GM13977 (cell line): ENCODE results near the gene ARID1B.

Experiments
- DNase-seq: peaks from one replicate; pipeline ENCODE4 v3.0.0; 2012; ENCODE audit warnings: low spot score
- in situ Hi-C: fragments of 300-500 bp; cut with MboI; formaldehyde crosslinking; loops from one replicate; pipeline ENCODE4 v1.12.0; 2022; ENCODE audit warnings: low sequenced_read_pairs, low pct_unique_long_range_greater_than_20kb, mixed read lengths, inconsistent platforms; ENCODE audit not compliant: unreplicated experiment
- TF ChIP-seq, protein P1 (sequence below): IDR thresholded peaks from 2 replicates; pipeline ENCODE4 v1.5.1; 2012; ENCODE audit warnings: mild to moderate bottlenecking, control low read depth; ENCODE audit not compliant: insufficient read depth; ENCODE audit errors: extremely low read depth, missing control alignments

The ARID1B gene

DNA sequence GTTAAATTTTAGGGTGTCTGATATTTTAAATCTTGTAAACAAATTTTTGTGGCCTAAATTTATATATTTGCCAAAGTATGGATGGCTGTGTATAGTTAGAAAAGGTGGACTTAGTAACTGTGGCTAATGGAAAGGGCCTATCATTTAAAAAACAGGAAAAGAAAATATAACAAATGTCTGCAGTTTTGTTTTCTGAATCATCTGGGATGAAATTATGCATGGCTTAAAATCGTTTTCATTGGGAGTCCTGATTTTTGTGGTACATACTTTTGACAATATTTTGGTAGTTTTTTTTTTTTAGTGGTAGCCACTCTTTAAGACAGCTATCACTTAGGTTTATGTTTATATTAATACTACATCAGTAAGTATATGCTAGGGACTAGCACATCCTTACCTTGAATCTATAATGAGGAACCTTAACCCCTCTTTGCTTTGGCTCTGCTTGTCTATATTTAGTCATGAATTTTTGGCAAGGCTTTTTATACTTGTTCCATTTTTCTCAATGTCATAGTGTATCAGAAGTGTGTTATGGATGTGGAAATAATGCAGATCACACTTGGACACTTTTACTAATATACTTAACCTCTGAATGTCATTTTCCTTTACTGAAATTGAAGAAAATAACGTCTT is 5.6 kb downstream of the ARID1B start:
- in situ Hi-C loops: no loop called here
- no peak for DNase-seq

DNA sequence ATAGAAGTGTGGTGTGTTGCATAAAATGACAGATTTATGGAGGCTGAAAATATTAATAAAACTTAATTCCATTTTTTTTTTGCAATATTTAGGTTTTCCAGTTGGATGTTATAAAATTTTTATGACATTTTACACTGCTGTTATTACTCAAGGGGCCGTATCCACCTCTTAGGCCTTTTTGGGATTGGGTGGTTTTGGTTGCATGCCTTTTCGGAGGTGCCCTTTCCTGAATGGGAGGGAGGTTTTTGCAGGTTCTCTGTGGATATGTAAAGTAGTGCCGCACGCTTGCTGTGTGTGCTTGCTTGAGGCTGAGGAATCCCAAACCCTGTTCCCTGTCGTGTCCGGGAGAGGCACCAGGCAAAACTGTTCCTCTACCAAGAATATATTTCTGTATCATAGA is 6.8 kb downstream of the ARID1B start:
- DNase-seq: no peak
- in situ Hi-C loops: no loop called here
- TF ChIP-seq, protein P1, sequence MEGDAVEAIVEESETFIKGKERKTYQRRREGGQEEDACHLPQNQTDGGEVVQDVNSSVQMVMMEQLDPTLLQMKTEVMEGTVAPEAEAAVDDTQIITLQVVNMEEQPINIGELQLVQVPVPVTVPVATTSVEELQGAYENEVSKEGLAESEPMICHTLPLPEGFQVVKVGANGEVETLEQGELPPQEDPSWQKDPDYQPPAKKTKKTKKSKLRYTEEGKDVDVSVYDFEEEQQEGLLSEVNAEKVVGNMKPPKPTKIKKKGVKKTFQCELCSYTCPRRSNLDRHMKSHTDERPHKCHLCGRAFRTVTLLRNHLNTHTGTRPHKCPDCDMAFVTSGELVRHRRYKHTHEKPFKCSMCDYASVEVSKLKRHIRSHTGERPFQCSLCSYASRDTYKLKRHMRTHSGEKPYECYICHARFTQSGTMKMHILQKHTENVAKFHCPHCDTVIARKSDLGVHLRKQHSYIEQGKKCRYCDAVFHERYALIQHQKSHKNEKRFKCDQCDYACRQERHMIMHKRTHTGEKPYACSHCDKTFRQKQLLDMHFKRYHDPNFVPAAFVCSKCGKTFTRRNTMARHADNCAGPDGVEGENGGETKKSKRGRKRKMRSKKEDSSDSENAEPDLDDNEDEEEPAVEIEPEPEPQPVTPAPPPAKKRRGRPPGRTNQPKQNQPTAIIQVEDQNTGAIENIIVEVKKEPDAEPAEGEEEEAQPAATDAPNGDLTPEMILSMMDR: no peak

More for the DNA sequence above, 5.6 kb downstream of the ARID1B start:
- TF ChIP-seq, protein P1: no peak

DNA sequence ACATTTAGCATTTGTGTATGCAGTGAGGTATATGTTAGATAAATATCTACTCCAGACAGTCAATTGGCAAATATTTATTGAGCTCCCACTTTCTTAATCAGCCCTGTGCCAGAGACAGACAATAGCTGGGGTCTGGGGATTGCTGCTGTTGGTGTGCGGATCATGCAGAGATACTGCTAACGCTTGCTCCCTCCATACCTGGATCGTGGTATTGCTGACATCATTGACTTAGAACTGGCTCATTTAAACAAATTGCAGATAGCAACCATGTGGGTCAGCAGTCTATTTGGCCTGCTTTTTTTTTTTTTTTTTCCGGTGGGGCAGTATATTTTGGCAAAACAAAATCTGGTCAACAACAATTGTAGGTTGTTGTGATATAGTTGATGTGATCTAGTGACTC is 9.5 kb downstream of the ARID1B start:
- no peak for DNase-seq
- in situ Hi-C loops: no loop called here
- TF ChIP-seq, protein P1: no peak

DNA sequence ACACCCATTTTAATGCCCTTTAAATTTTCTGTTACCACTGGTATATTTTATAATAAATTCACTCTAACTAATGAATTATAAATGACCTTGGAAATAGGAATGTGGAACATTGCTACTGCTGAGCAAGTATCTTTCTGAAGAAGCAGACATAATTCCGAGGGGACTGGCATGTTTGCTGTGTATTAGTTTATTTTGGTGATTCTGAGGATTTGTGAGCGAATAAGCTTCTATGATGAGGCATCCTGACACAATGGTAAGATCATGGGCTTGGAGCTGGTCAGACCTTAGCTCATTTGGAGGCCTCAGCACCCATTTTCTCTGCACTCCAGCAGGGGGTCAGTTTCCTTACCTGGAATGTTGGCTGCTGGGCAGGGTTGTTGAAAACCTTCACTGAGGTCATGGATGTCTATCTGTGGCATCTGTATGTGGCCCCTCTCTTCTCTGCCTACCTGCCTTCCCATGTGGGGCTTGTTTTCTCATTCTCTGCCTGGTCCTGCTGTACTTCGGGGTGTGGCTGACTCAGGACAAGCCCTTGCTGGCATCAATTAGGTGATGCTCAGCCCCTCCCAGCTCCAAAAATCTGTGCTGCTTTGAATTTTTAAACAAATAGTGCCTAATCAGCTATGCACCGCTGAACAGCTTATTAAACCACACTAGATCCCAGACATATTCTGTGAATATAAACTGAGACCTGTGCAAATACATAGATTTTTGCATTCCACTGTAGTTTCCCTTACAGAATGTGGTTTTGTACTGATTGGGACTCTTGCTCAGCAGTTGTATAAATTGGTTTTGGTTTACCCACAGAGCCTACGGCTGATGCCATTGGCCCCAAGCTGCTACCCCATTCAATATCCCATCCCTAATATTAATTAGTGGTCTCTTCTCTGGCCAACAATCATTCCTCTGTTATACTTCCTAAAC is 10.7 kb downstream of the ARID1B start:
- TF ChIP-seq, protein P1: no peak
- no peak for DNase-seq
- in situ Hi-C loops: no loop called here

DNA sequence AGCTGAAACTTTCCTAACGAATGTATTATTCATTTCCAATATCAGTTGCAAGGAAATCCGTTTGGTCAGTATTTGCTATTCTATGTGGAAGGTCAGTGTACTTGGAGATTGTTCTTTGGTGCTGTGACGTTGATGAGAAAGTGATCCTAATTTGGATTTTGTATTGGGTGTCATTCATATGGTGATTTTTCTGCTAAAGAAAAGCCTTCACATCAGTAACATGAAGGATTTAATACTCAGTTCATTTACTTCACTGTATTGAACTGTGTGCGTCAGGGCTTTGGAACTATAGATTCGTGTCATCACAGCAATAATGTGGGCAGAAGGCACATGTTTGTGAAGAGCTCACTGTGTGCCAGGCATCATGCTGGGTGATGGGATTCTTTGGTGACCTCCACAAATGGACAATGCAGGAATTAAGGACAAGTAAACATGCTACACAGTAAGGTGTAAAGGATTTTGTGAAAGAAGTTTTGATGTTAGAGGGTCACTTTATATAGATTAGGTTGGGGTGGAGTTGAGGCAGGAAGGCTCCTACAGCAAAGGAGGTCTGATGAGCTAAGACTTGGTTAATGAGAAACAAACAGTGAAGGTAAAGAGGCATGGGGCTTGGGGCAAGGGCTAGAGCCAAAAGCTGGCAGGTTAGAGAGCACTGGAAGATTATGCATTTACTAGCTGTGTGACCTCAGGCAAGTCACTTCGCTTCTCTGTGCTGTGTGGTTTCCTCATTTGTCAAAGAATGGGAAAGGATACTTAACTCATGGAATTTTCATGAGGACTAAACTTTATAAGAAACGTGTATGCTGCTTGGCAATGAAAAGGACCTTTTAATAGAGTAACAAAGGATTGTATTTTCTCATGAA is 12.1 kb downstream of the ARID1B start:
- DNase-seq: no peak
- in situ Hi-C loops: no loop called here
- TF ChIP-seq, protein P1: no peak

DNA sequence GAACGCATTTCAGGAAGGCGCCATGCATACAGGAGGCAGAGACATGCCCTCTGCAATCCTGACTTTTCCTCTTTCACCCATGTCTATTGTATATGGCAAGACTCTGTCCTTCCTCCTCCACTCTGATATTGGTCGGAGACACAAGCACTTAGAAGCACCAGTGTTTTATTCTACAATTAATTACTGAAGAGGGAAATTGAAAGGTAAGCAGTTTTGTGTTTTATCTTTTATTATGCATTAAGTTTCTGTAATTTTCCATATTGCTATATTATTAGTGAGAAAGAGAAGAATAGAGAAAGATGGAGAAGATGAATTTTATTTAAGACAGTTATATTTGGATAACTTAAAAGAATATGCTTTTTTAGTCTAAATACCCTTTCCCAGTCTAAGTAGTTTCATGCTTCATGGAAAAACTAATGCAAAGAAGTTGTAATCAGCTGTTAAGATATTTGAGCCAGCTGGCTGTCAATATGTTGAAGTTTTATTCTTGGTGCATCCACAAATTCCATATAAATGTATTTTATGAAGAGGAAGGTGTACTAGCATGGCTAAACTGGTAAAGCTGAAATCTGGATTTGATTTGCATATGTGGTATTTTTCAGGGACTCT is 13.6 kb downstream of the ARID1B start:
- in situ Hi-C loops: no loop called here
- TF ChIP-seq, protein P1: no peak
- DNase-seq: no peak
